GM12891 (cell line): ENCODE results near the gene IFT27.

Experiments used
- PAX5 ChIP-seq: IDR thresholded peaks from 2 replicates; pipeline ENCODE4 v1.6.1; 2011; ENCODE audit warnings: low read length, moderate library complexity, mild to moderate bottlenecking; ENCODE audit not compliant: insufficient read depth, severe bottlenecking
- POLR2A ChIP-seq: IDR thresholded peaks from 2 replicates; pipeline ENCODE4 v1.6.1; 2011; ENCODE audit warnings: low read depth, low read length, control low read depth
- POLR2AphosphoS5 ChIP-seq: IDR thresholded peaks from 2 replicates; pipeline ENCODE4 v1.6.1; 2011; ENCODE audit warnings: low read depth, low read length, control low read depth
- POU2F2 ChIP-seq: IDR thresholded peaks from 2 replicates; pipeline ENCODE4 v1.6.1; 2011; ENCODE audit warnings: low read depth, mild to moderate bottlenecking, control low read depth, low read length, moderate library complexity
- SPI1 ChIP-seq: IDR thresholded peaks from 2 replicates; pipeline ENCODE4 v1.6.1; 2011; ENCODE audit warnings: low read depth, low read length, control low read depth
- TAF1 ChIP-seq: IDR thresholded peaks from 2 replicates; pipeline ENCODE4 v1.6.1; 2011; ENCODE audit warnings: low read depth, low read length, control low read depth

DNA sequence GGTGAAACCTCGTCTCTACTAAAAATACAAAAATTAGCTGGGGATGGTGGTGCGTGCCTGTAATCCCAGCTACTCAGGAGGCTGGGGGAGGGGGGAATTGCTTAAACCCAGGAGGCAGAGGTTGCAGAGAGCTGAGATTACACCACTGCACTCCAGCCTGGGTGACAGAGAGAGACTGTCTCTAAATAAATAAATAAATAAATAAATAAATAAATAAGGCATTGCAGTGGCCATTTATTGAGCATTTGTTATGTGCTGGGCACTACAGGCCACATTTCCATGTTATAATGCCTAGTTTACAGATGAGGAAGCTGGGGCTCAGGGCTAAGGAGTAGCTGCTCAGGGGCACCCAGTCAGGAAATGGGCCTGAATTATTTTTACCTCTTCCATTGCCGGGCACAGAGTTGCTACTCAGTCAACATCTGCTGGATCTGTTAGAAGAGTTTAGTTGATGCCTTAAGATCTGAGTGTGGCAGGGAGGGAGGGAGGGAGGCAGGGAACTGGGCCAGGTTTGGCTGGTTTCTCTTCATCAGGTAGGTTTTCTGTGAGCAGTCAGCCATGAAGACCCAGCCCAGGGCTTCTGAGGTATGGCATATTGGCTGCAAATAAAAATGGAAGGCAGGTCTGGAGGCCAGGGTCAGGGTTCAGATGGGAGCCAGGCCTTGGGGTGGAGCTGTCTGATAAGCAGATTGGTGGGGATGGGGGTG is 35.3 kb upstream of the IFT27 start:
- TF ChIP-seq POLR2A: no peak
- TF ChIP-seq POLR2AphosphoS5: no peak
- TF ChIP-seq TAF1: no peak
- no peak for TF ChIP-seq PAX5
- no peak for TF ChIP-seq SPI1
- no peak for TF ChIP-seq POU2F2
